ENCODE results near the gene CD19. TPM values are rescaled to one million over a fixed set of nuclear protein-coding genes. Genes with fewer than 3 reads are reported as not detected.
"Not testable (repeated sequence)": the region's sequence is repeated elsewhere in the genome, so short reads cannot be mapped to it uniquely, and the experiment has no call there.

The CD19 gene
- total RNA-seq, 1 experiment from 2014 or later = not detected

DNA sequence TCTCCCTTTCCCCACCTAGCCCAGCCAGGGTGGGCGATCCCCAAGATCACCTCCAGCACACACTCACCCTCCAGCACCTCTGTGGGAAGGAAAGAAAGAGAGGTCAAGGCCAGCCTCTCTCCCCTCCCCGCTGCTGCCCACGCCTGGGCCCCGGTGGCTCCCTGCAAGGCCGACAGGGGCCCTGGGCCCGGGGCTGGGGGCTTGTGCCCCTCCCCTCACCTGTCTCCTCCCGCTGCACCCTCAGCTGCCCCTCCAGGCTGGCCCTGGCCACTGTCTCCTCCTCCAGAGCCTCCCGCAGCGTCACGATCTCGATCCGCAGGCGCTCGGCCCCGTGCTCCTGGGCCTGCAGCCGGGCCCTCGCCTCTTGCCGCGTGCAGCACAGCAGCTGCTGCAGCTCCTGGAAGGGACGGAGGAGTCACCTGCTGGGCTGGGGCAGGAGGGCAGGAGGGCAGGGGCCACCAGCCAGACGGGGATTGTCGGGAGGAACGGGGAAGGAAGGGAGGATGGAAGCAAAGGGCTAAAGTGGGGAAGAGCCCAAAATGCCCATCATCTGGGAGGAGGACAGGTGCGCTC is 25.9 kb upstream of the CD19 start:
- DNase-seq (ENCODE audit: low read depth) = no peak

DNA sequence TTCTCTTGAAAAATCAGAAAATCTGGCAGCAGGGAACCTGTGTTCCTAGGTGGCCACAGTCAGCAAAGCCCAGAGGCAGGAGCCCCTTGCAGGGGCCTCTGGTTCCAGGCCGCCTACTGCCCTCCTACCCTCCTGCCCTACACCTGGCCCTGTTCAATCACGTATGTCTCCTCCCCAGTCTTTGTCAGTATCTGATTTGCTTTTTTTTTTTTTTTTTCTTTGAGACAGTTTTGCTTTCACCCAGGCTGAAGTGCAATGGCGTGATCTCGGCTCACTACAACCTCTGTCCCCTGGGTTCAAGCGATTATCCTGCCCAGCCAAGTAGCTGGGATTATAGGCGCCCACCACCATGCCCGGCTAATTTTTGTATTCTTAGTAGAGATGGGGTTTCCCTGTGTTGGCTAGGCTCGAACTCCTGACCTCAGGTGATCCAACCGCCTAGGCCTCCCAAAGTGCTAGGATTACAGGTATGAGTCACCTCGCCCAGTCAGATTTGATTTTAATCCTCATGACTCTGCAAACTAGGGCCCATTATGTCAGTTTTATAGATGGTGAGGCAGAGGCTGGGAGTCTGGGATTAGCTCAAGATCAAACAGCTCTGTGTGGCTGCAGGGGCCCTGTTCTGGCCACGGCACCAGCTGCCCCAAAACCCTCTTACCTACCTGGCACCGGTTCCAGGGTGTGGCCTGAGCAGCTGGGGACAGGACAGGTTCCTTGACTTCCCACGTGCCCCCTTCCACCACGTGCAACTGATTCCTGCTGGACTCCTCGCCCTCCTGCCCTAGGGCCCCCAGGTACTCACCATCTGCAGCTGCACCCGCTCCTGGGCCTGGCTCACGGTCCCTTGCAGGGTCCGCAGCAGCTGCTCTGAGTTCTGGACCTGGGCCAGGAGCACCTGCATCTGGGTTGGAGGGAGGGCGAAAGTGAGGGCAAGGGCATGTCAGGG is 21.4 kb upstream of the CD19 start:
- peak; percentile 26 for DNase-seq (ENCODE audit: low read depth)

DNA sequence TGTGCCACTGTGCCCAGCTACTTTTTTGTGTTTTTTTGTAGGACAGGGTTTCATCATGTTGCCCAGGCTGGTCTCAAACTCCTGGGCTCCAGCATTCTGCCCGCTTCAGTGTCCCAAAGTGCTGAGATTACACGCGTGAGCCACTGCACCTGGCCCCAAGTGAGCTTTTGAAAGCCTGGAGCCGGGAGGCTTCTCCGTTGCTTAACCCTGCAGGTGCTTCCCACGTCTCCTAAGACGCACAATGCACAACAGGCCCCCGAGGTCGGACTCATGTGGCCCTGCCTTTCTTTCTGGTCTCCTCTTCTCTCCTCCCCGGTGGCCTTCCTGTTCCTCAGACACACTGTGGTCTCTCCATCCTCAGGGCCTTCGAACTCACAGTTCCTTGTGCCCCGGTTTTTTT is 19.2 kb upstream of the CD19 start:
- DNase-seq (ENCODE audit: low read depth) = no peak

DNA sequence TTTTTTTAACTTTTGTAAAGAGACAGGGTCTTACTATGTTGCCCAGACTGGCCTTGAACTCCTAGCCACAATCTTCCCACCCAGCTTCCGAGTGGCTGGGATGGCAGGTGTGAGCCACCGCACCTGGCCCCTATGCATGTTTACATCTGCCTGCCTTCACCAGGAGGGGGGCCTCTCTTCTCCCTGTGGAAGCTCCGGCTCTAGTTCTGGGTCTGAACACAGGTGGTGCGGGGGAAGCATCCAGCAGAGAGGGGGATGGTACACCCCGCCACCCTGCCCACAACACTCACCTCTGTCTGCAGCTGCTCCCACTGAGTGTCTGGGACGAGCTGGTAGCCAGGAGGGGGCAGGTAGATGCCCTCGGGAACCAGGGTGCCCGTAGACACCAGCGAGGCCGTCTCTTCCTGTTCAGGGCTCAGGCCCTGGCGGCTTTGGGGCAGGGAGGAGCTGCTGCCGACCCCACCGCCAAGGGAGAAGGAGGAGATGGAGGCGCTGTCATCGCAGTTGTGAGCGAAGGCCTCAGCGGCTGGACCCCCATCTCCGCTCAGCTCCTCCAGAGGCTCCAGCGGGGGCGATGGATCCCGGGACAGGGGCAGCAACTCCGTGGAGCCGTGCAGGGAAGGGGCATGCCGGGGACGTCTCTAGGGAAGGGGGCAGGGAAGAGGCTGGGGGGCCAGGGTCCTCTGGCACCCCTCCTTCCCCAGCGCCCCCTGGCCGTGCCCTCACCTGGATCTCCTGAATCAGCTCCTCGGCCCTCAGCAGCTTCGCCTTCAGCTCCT is 17.6 kb upstream of the CD19 start:
- DNase-seq (ENCODE audit: low read depth) = no peak

DNA sequence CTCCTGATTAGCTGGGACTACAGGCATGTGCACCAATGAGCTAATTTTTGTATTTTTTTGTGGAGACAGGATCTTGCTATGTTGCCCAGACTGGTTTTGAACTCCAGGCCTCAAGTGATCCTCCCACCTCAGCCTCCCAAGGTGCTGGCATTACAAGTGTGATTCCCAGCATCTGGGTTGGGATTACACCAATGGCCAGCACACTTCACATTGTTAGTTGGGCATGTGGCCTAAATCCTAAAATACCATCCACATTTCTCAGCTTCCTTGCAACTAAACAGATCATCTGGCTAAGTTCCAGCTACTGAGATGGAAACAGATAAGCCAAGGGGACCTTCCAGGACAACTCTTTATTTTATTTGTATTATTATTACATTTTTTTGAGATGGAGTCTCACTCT is 16.6 kb upstream of the CD19 start:
- peak; percentile 36 for DNase-seq (ENCODE audit: low read depth)

DNA sequence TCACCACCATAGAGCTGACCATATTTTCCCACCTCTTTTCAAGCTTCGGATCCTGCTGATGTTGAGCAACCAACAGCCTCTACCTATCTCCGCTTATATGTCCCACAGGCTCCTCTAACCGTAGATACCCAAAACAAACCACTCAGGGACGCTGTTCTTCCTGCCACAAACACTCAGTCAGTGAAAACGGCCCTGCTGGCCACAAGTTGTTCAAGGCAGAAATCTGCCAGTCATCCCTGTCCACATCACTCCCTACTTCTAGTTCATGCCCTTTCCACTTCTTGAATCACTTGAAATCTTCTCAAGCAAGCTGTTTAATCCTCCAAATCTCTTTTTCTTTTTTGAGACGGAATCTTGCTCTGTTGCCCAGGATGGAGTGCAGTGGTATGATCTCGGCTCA is 14.7 kb upstream of the CD19 start:
- no peak for DNase-seq (ENCODE audit: low read depth)

DNA sequence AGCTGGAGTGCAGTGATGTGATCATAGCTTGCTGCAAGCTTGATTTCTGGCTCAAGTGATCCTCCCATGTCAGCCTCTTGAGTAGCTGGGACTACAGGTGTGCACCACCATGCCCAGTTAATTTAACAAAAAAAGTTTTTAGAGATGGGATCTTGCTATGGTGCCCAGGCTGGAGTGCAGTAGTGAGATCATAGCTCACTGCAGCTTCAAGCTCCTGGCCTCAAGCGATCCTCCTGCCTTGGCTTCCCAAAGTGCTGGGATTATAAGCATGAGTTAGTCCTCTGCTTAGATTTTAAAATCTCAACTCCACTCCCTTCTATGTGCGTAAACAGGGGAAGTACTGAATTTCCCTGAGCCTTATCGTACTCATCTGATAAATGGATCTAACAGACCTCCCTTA is 13.1 kb upstream of the CD19 start:
- no peak for DNase-seq (ENCODE audit: low read depth)

DNA sequence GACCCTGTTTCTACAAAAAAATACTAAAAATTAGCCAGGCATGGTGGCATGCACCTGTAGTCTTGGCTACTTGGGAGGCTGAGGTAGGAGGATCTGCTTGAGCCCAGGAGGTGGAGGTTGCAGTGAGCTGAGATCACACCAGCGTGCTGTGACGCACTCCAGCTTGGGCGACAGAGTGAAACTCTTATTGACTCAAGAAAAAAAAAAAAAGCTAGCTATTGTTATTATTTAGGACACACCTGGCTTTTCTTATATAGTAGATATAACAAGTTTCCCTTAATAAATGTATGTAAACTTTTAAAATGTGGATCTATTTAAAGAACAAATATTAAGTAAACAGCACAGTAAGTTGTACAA is 8.6 kb upstream of the CD19 start:
- DNase-seq (ENCODE audit: low read depth) = no peak

DNA sequence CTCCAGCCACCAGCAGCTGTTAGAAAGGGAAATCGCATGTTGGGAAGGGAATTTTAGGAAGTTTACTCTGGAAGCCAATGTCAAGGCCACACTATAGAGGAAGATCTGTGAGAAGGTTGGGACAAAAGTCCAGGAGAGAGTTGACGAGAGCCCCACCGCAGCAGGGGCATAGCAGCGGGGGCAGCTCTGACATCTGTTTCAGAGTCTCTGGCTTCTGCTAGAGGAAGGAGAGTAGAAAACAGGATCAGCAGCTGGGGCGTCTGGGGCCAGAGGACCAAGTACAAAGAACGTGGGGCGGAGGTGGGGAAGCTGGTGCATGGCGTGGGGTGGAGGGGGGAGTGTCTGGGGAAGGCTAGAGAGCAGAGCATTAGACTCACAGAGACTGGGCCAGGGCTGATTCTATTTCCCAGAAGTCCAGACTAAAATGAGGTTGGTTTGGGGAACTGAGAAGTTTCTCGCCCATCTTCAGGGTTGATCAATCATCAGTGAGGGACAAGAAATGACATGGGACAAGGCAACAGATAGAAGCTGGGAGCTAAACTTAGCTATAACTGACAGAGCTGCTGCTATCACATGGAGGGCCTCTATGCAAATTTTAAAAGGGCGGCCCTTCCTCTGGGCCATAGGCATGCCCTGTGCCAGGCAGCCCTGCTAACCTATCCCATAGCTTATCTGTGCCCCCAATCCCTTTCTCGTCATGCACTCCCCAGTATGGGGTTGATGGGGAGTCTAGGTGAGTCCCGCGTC is 7.9 kb upstream of the CD19 start:
- no peak for DNase-seq (ENCODE audit: low read depth)

DNA sequence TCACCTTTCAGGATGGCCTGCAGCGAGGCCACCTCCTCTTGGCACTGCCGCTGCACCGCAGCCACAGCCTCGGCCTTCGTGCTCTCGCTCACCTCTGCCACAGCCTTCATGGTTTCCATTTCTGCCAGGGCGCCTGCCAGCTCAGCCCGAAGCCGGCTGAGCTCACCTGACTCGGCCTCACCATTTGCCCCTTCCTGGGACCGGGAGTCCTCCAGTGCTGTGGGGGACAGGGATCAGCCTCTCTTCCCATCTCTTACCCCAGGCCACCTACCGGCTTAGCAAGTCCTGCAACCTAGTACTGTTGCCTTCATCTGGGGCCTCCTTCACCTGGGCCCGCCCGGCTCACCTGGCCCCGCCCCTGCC is 7.4 kb upstream of the CD19 start:
- DNase-seq (ENCODE audit: low read depth) = no peak

DNA sequence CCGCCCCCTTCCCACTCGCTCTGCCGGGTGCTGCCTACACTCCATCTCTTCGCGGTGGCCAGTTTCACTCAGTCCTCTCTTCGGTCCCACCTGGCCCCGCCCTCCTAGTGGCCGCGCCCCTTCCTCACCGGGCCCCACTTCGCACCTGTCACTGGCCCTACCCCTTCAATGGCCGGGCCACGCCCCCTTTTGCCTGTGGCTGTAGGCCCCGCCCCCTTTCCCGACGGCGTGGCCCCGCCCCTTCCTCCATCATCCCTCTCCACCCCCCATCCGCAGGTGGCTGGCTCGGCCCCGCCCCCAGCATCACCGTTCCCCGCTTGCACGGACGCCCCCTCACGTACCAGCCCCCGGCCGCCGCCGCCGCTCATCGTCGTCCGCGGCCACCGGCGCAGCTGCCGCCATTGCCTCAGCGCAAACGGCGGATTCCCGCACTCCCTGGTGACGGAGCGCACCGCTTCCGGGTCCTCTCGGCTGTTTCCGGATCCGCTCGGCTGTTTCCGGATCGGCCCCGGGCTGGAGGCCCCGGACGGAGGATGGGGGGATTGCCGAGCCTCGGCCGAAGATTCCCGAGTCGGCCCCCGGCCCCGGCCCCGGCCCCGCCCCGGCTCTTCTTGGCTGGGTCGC is 6.9 kb upstream of the CD19 start, which contains the start of gene RABEP2:
RABEP2 (minus strand) TSS at position 477 of the 624 bp plus-strand sequence; CDS start at position 402, 75 bp downstream.
- DNase-seq (ENCODE audit: low read depth) = peak; percentile 86

DNA sequence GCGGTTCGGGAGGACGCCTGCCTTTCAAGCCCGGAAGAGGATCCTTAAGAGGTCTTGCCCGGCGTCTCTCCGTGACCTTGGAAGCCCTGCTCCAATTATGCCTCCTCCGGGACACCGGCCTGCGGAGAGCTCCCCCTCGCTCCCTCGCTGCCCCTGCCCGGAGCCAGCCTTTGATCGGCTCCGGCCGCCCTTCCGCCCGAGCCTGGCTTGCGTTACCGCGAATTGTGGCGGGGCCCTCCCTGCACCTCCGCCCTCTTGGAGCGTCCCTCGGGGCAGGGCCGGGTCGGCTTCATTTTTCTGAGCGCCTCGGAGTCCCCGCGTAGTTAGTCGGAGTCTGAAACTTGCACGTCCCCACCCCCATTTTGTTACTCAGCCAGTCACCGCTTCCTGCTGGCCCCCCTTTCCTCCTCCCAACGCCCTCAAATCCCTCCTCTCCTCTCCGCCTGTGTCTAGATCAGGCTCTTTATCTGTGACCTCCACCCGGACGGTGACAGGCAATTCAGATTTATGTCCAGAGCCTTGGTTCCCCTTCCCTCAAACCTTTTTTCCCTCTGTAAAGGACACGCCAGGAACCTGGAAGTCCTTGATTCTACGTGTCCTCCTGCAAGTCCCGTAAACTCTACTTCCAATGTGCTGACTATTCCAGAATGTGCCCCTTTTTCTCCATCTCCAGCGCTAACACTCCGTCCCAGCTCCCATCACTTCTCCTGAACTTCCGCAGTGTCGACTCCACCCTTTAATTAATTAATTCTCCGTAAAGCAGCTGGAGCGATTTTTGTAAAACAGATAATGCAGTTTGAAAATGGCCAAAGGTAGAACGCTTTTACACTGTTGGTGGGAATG is 6.2 kb upstream of the CD19 start:
- DNase-seq (ENCODE audit: low read depth) = peak; percentile 83

DNA sequence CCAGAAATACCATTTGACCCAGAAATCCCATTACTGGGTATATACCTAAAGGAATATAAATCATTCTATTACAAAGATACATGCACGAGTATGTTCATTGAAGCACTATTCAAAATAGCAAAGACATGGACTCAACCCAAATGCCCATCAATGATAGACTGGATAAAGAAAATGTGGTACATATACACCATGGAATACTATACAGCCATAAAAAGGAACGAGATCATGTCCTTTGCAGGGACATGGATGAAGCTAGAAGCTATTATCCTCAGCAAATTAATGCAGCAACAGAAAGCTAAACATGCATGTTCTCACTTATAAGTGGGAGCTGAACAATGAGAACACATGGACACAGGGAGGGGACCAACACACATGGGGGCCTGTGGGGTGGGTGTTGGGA is 5.5 kb upstream of the CD19 start:
- DNase-seq (ENCODE audit: low read depth) = not testable (repeated sequence)

DNA sequence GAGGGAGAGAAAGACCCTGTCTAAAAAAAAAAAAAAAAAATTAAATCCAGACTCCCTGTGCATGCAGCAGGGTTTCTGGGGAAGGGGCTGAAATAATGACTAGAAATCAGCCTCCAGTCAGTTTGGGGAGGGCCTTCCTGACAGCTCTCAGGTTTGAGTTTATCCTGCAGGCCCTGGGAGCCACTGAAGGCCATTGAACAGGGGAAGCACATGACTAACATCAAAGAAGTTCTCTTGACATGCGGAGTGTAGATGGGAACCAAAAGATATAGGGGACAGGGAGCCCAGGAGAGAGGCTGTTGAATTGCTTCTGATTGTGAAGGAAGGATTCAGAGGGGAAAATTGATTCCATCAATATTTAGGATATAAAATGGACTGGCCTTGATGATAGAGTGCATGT is 4.0 kb upstream of the CD19 start:
- no peak for DNase-seq (ENCODE audit: low read depth)

DNA sequence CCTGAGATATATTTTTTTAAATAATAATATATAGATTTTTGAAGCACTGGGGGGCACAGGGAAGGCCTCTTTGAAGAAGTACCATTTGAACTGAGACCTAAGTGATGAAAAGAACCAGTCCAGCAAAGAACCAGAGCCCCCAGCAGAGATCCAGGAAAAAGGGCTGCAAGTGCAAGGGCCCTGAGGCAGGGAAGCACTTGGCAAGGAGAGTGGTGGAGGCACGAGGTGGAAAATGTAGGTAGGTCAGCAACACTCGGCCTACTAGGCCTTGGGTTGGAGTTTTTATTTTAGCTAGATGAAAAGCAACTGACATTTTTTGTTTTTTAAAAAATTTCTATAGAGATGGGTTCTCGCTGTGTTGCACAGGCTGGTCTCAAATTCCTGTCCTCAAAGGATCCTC is 1.6 kb upstream of the CD19 start:
- DNase-seq (ENCODE audit: low read depth) = no peak

DNA sequence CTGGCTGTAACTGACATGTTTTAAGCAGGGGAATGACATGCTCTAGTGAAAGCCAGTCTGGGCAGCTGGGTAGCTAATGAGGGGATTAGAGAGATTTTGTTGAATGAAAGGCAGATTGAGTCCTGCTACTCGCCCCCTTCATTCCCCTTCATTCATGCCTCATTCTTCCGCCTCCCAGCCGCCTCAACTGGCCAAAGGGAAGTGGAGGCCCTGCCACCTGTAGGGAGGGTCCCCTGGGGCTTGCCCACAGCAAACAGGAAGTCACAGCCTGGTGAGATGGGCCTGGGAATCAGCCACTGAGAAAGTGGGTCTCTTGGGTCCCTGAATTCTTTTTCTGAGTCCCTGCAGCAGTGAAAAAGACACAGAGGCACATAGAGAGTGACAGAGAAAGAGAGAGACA is 1.1 kb upstream of the CD19 start:
- DNase-seq (ENCODE audit: low read depth) = no peak

DNA sequence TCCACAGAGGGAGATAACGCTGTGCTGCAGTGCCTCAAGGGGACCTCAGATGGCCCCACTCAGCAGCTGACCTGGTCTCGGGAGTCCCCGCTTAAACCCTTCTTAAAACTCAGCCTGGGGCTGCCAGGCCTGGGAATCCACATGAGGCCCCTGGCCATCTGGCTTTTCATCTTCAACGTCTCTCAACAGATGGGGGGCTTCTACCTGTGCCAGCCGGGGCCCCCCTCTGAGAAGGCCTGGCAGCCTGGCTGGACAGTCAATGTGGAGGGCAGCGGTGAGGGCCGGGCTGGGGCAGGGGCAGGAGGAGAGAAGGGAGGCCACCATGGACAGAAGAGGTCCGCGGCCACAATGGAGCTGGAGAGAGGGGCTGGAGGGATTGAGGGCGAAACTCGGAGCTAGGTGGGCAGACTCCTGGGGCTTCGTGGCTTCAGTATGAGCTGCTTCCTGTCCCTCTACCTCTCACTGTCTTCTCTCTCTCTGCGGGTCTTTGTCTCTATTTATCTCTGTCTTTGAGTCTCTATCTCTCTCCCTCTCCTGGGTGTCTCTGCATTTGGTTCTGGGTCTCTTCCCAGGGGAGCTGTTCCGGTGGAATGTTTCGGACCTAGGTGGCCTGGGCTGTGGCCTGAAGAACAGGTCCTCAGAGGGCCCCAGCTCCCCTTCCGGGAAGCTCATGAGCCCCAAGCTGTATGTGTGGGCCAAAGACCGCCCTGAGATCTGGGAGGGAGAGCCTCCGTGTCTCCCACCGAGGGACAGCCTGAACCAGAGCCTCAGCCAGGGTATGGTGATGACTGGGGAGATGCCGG is 769 bp downstream of the CD19 start:
- no peak for DNase-seq (ENCODE audit: low read depth)

DNA sequence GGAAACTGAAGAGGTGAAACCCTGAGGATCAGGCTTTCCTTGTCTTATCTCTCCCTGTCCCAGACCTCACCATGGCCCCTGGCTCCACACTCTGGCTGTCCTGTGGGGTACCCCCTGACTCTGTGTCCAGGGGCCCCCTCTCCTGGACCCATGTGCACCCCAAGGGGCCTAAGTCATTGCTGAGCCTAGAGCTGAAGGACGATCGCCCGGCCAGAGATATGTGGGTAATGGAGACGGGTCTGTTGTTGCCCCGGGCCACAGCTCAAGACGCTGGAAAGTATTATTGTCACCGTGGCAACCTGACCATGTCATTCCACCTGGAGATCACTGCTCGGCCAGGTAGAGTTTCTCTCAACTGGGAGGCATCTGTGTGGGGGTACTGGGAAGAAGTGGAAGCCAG is 1.4 kb downstream of the CD19 start:
- DNase-seq (ENCODE audit: low read depth) = no peak

DNA sequence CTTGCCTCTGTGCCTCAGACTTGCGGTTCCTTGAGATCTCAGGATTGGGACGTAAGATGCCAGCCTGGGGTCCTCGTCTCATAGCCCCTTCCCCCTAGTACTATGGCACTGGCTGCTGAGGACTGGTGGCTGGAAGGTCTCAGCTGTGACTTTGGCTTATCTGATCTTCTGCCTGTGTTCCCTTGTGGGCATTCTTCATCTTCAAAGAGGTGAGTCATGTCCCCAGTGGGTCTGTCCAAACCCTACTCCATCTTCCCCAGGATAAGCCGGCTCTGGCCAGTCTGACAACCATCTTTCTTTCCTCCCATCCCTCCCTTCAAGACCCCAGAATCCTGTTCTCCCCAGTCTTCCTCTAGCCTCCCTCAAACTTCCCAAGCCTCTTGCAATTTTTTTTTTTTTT is 3.6 kb downstream of the CD19 start:
- DNase-seq (ENCODE audit: low read depth) = peak; percentile 28
